Lung (tissue), 12 donors: ENCODE data around the gene LPIN2. TPM values are rescaled to one million over a fixed set of nuclear protein-coding genes. Genes with fewer than 3 reads are reported as not detected.
A peak's percentile ranks its signal among the peaks of the same experiment; 100 is the strongest.

Experiments
- ATAC-seq: fragments of 200-7000 bp; cut with Tn5 transposase; one replicate; pipeline ENCODE4 v1.9.1; 2020; ENCODE audit warnings: moderate number of reproducible peaks; ENCODE audit not compliant: insufficient read depth, low FRiP score
- DNase-seq, 3 donors: peaks; one replicate each; pipeline ENCODE4 v3.0.0-alpha.2; 2013 to 2017
- H3K27ac ChIP-seq, 2 donors: one replicate each; pipeline ENCODE4 v1.5.1; 2013; ENCODE audit warnings: mild to moderate bottlenecking in 2 of 2, moderate library complexity in 2 of 2, control low read depth in 1 of 2, inconsistent platforms in 1 of 2, low read depth in 1 of 2, low read length in 1 of 2
- H3K27me3 ChIP-seq, 3 donors: one replicate each; pipeline ENCODE4 v1.5.1; 2013; ENCODE audit warnings: low read length in 2 of 3; ENCODE audit not compliant: control insufficient read depth in 3 of 3, insufficient read depth in 3 of 3
- H3K36me3 ChIP-seq, 4 donors: one replicate each; pipeline ENCODE4 v1.5.1; 2013; ENCODE audit warnings: low read length in 4 of 4, mild to moderate bottlenecking in 1 of 4, moderate library complexity in 1 of 4; ENCODE audit not compliant: control insufficient read depth in 4 of 4, insufficient read depth in 4 of 4
- H3K4me1 ChIP-seq, 5 donors: one replicate each; pipeline ENCODE4 v1.5.1; 2013; ENCODE audit warnings: low read length in 5 of 5, mild to moderate bottlenecking in 2 of 5, moderate library complexity in 1 of 5; ENCODE audit not compliant: control insufficient read depth in 5 of 5, insufficient read depth in 5 of 5
- H3K4me3 ChIP-seq: one replicate; pipeline ENCODE4 v1.5.1; 2013; ENCODE audit warnings: mild to moderate bottlenecking, control low read depth, moderate library complexity
- H3K9ac ChIP-seq, 2 donors: one replicate each; pipeline ENCODE4 v1.5.1; 2013; ENCODE audit warnings: low read length in 2 of 2, control low read depth in 1 of 2; ENCODE audit not compliant: insufficient read depth in 1 of 2
- H3K9me3 ChIP-seq, 4 donors: one replicate each; pipeline ENCODE4 v1.5.1; 2013; ENCODE audit warnings: low read length in 3 of 4, mild to moderate bottlenecking in 1 of 4, moderate library complexity in 1 of 4; ENCODE audit not compliant: control insufficient read depth in 4 of 4, insufficient read depth in 3 of 4
- WGBS, 2 donors: extraction: QIAGEN DNeasy Blood & Tissue Kit; methylation state at CpG; one replicate each; pipeline ENCODE4 v1.1.7; 2013; 5-methylcytosine and 5-hydroxymethylcytosine counted together
- polyA plus RNA-seq, 2 donors: library from polyadenylated mRNA; stranded (reverse); fragments of 200-250 nt; gene quantifications; one replicate each; pipeline ENCODE4 v1.2.1, GENCODE V29; 2013
- total RNA-seq, 2 donors: library from RNA; depleted of rRNA in 1 of 2; stranded (reverse); fragments of >200 nt in 1 of 2; gene quantifications; one replicate each; pipeline ENCODE4 v1.2.1, GENCODE V29; 2014 to 2021
- TF ChIP-seq, protein P1 (sequence below): IDR thresholded peaks from 2 replicates; pipeline ENCODE4 v1.5.1; 2012; ENCODE audit warnings: mild to moderate bottlenecking; ENCODE audit errors: control extremely low read depth, extremely low read depth
- donor health status: control.
- donor health status: control.
- donor health status: Bipolar disorder and iron deficiency.
- donor health status: healthy.
- donor health status: DM: yes; HTN: yes; CAD: no.

LPIN2 gene
- total and polyA plus RNA-seq, 4 donors, result 11.2 to 46.3 (median 32.5) TPM

DNA sequence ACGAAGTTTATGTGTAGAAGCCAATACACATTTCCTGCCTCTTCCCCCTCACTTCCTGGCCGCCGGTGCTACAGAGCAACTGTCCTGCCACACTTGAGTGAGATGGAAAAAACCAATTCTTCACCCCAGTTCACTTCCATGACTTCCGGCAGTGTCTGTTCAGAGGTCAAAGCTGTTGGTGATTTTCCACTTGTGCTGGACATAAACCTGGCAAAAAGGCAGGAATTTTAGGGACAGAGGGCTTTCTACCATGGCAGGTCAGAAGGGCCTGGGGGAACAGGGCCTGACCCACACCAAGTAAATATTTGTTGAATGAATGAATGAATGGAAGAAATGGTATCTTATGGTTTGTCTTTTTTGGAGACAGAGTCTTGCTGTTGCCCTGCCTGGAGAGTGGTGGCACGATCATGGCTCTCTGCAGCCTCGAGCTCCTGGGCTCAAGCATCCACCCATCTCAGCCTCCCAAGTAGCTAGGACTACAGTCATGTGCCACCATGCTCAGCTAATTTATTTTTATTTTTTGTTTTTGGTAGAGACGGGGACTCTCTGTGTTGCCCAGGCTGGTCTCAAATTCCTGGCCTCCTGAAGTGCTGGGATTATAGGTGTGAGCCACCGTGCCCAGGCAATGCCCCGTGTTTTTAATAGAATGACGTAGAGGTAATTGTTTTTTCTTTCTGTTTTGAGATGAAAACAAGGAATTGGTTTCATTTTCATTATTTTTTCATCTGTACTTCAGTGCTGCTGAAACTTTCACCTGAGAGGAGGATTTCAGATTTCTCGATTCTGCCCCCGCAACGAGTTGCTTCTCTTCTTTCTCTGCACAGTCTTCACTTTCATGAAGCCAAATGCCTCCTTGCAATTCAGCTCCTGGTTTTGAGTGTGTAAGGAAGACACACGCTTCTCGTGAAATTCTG lies 48.0 kb upstream of the LPIN2 start:
- 70 to 73% methylated on average over 15 of the region's 15 CpGs for WGBS, 2 donors
- H3K9ac ChIP-seq, result no peak overlapping the region
- peaks cover 0 to 7% (median under 1%) of the 10 kb centered on the region in 5 donors for H3K4me1 ChIP-seq
- peak; percentile 28 to 41 (median 40) for DNase-seq
- no peaks in the 10 kb centered on the region for H3K9me3 ChIP-seq
- H3K27ac ChIP-seq, result peak overlapping the region in 1 of 2 donors; percentile 74
- no peaks in the 10 kb centered on the region for H3K36me3 ChIP-seq
- no peak for ATAC-seq
- H3K4me3 ChIP-seq, result no peak overlapping the region
- TF ChIP-seq, protein P1, sequence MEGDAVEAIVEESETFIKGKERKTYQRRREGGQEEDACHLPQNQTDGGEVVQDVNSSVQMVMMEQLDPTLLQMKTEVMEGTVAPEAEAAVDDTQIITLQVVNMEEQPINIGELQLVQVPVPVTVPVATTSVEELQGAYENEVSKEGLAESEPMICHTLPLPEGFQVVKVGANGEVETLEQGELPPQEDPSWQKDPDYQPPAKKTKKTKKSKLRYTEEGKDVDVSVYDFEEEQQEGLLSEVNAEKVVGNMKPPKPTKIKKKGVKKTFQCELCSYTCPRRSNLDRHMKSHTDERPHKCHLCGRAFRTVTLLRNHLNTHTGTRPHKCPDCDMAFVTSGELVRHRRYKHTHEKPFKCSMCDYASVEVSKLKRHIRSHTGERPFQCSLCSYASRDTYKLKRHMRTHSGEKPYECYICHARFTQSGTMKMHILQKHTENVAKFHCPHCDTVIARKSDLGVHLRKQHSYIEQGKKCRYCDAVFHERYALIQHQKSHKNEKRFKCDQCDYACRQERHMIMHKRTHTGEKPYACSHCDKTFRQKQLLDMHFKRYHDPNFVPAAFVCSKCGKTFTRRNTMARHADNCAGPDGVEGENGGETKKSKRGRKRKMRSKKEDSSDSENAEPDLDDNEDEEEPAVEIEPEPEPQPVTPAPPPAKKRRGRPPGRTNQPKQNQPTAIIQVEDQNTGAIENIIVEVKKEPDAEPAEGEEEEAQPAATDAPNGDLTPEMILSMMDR, result no peak
- peaks cover 0 to 12% (median 0%) of the 10 kb centered on the region in 3 donors for H3K27me3 ChIP-seq

- no peak for ATAC-seq
- no peak overlapping the region for H3K4me3 ChIP-seq
- 39 to 59% methylated on average over 3 of the region's 3 CpGs for whole genome bisulfite sequencing, 2 donors
- H3K4me1 ChIP-seq, result peaks cover 0 to 7% (median 0%) of the 10 kb centered on the region in 5 donors
- H3K27me3 ChIP-seq, result peaks cover 0 to 12% (median 0%) of the 10 kb centered on the region in 3 donors
- no peaks in the 10 kb centered on the region for H3K36me3 ChIP-seq
- H3K9me3 ChIP-seq, result no peaks in the 10 kb centered on the region
- TF ChIP-seq, protein P1, result no peak
- peak in 2 of 3 donors; percentile 34 to 60 for DNase-seq
- no peak overlapping the region for H3K9ac ChIP-seq
- H3K27ac ChIP-seq, result no peak overlapping the region
These were observed 46.3 kb upstream of the LPIN2 start for GRCh38 chr18:3059272-3059671.

GRCh38 chr18:3058328-3059191 lies 45.6 kb upstream of the LPIN2 start:
- H3K4me1 ChIP-seq, result peaks cover 0 to 7% (median 0%) of the 10 kb centered on the region in 5 donors
- WGBS, 2 donors, result 70 to 79% methylated on average over 6 of the region's 6 CpGs
- H3K36me3 ChIP-seq, result no peaks in the 10 kb centered on the region
- H3K9ac ChIP-seq, result no peak overlapping the region
- H3K27ac ChIP-seq, result peak overlapping the region in 1 of 2 donors; percentile 29
- H3K27me3 ChIP-seq, result peaks cover 0 to 12% (median 0%) of the 10 kb centered on the region in 3 donors
- H3K9me3 ChIP-seq, result no peaks in the 10 kb centered on the region
- H3K4me3 ChIP-seq, result no peak overlapping the region
- no peak for DNase-seq
- ATAC-seq, result no peak
- TF ChIP-seq, protein P1, result no peak
